CD4-positive, alpha-beta T cell treated with Interleukin-1 beta for 1 hour (primary cell): ENCODE results near the gene ANKRD13B.
"Not testable (repeated sequence)": the region's sequence is repeated elsewhere in the genome, so short reads cannot be mapped to it uniquely, and the experiment has no call there.

Experiments used
- DNase-seq, 2 donors: peaks; one replicate each; pipeline ENCODE4 v3.0.0-alpha.2; 2020 to 2022

The ANKRD13B gene

GRCh38 chr17:29650396-29650795 is 57.5 kb downstream of the ANKRD13B start:
- DNase-seq: no peak

- not testable (repeated sequence) for DNase-seq
These were observed 59.0 kb downstream of the ANKRD13B start for GRCh38 chr17:29651913-29652312.

- no peak for DNase-seq
These were observed 60.0 kb downstream of the ANKRD13B start for GRCh38 chr17:29652976-29653375.

GRCh38 chr17:29653995-29654714 is 61.2 kb downstream of the ANKRD13B start:
- DNase-seq: no peak

GRCh38 chr17:29655323-29655722 is 62.4 kb downstream of the ANKRD13B start:
- no peak for DNase-seq

GRCh38 chr17:29659155-29659554 is 66.2 kb downstream of the ANKRD13B start:
- DNase-seq: no peak

GRCh38 chr17:29661213-29661612 is 68.3 kb downstream of the ANKRD13B start:
- DNase-seq: no peak

GRCh38 chr17:29663155-29663554 is 70.2 kb downstream of the ANKRD13B start:
- DNase-seq: no peak
